Camera-type eye (tissue), 1 donor: ENCODE results near the gene PPP2R5C. TPM values are rescaled to one million over a fixed set of nuclear protein-coding genes. Genes with fewer than 3 reads are reported as not detected.

ENCODE experiments used
- total RNA-seq: library from RNA; depleted of rRNA; stranded (reverse); fragments of >200 nt; gene quantifications from one replicate; pipeline ENCODE4 v1.2.3, GENCODE V29; 2014

Gene PPP2R5C
- total RNA-seq = 128 TPM

DNA sequence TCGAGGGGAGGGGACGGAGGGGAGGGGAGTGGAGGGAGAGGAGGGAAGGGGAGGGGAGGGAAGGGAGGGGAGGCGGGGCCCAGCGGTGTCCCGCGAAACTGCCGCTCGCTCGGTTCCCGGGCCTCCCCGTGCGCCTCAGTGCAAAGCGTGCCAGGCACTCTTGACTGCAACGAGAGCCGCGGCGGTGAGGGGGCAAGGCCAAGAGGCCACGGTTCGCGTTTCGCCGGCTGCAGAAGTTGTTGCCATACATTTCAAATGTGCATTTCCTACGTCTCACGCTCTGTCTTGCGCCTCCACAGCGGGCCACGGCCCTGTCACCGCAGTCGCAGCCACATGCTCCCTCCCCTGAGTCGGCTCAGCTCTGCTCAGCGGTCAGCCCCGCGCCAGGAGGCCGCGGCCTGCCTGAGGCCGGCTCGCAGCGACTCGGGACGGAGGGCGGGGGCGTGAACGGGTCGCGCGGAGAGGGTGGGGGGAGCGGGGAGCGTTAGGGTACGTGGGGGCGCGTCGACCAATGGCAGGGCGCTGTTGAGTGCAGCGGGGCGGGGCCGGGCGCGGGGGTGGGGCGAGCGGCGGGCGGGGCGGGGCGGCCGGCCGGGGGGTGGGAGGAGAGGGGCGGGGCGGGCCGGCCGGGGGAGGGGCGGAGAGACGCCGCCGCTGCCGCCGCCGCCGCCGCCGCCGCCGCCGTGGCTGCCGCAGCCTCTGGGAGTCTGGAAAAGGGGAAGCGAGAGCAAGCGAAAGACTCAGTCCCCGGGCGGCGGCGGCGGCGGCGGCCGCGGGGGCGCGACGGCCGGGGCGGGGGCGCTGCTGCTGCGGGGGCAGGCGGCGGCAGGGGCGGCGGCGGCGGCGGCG is at the start of gene PPP2R5C:
PPP2R5C (plus strand) TSS at position 678 of the 849 bp plus-strand sequence. CDS start 185 bp downstream, outside the sequence.

DNA sequence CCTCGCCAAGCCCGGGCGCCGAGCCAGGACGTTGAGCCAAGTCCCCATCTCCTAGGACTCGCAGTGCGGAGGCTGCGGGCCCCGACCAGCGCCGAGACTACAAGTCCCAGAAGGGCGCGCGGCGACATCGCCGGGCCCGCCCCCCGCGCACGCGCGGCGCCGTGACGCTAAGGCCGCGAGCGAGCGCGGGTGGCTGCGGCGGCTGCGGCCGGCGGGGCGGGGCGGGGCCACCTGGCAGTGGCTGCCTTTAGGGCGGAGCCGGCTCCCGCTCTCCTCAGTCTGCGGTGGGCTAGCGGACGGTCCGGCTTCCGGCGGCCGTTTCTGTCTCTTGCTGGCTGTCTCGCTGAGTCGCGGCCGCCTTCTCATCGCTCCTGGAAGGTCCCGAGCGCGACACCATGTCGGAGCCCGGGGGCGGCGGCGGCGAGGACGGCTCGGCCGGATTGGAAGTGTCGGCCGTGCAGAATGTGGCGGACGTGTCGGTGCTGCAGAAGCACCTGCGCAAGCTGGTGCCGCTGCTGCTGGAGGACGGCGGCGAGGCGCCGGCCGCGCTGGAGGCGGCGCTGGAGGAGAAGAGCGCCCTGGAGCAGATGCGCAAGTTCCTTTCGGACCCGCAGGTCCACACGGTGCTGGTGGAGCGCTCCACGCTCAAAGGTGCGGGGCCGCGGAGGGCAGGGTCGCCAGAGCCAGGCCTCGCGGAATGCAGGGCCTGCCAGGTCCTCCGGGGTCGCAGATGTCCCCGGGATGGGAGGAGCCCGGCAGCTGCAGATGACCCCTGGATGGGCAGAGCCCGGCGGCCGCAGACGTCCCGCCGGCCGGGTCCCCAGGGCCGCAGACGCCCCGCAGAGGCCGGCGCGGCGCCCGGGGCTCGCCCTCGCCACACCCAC is 203.0 kb downstream of the PPP2R5C start, which contains the start of gene DYNC1H1:
DYNC1H1 (plus strand) TSS at position 277 of the 884 bp plus-strand sequence; CDS start at position 396, 119 bp downstream.

Other genes starting within 250 kb of the PPP2R5C start
- 4.1 TPM for gene DIO3, start 200.2 kb upstream of the PPP2R5C start, total RNA-seq
- 800 TPM for gene DYNC1H1, start 202.9 kb downstream of the PPP2R5C start, total RNA-seq